ENCODE results near the gene GLDC.

- no peak for TF ChIP-seq FOXM1 (IDR thresholded peaks at IDR 0.05; ENCODE audit: low read depth, low read length)
- TF ChIP-seq SMAD1 (IDR thresholded peaks at IDR 0.05; ENCODE audit: low read depth, partially characterized antibody) = no peak
- no peak for TF ChIP-seq CTCF (IDR thresholded peaks at IDR 0.05 in 2 of 3, conservative IDR thresholded peaks at IDR 0.05 in 1 of 3; ENCODE audit: control insufficient read depth in 2 of 3, extremely low read depth in 1 of 3, insufficient read depth in 1 of 3, low read depth in 3 of 3, low read length in 3 of 3)
- TF ChIP-seq EGR1 (IDR thresholded peaks at IDR 0.05; ENCODE audit: borderline replicate concordance in 1 of 2, low read depth in 2 of 2, low read length in 2 of 2) = no peak
- no peak for TF ChIP-seq ZBTB11 (CRISPR knock-in tag; IDR thresholded peaks at IDR 0.05)
- TF ChIP-seq EZH2 (IDR thresholded peaks at IDR 0.05; ENCODE audit: borderline replicate concordance, control insufficient read depth, low read depth, low read length) = no peak
- no peak for TF ChIP-seq MAX (IDR thresholded peaks at IDR 0.05; ENCODE audit: low read depth, low read length)
Observed at GRCh38 chr9:6490863-6491262, 154.7 kb downstream of the GLDC start.

Measured in GM12878 (cell line).